Epithelial cell of esophagus (primary cell): Measurements from ENCODE around the gene ABCC9.

Experiments used
- DNase-seq: peaks from one replicate; pipeline ENCODE4 v3.0.0; 2010; ENCODE audit warnings: low read depth
- H3K4me3 ChIP-seq: 2 replicates; pipeline ENCODE4 v1.5.1; 2011; ENCODE audit warnings: mild to moderate bottlenecking, low read length, control low read depth
- TF ChIP-seq, protein P1 (sequence below): IDR thresholded peaks from 2 replicates; pipeline ENCODE4 v1.5.1; 2011; ENCODE audit warnings: low read depth, mild to moderate bottlenecking, low read length, control low read depth, inconsistent platforms; ENCODE audit not compliant: insufficient read depth; ENCODE audit errors: missing control alignments

Gene ABCC9

GRCh38 chr12:21983095-21983494 is 41.9 kb upstream of the ABCC9 start:
- TF ChIP-seq, protein P1, sequence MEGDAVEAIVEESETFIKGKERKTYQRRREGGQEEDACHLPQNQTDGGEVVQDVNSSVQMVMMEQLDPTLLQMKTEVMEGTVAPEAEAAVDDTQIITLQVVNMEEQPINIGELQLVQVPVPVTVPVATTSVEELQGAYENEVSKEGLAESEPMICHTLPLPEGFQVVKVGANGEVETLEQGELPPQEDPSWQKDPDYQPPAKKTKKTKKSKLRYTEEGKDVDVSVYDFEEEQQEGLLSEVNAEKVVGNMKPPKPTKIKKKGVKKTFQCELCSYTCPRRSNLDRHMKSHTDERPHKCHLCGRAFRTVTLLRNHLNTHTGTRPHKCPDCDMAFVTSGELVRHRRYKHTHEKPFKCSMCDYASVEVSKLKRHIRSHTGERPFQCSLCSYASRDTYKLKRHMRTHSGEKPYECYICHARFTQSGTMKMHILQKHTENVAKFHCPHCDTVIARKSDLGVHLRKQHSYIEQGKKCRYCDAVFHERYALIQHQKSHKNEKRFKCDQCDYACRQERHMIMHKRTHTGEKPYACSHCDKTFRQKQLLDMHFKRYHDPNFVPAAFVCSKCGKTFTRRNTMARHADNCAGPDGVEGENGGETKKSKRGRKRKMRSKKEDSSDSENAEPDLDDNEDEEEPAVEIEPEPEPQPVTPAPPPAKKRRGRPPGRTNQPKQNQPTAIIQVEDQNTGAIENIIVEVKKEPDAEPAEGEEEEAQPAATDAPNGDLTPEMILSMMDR, result no peak
- DNase-seq, result no peak
- H3K4me3 ChIP-seq, result no peak overlapping the region

GRCh38 chr12:21980544-21980943 is 39.3 kb upstream of the ABCC9 start:
- DNase-seq, result no peak
- no peak overlapping the region for H3K4me3 ChIP-seq
- TF ChIP-seq, protein P1, result no peak

DNA sequence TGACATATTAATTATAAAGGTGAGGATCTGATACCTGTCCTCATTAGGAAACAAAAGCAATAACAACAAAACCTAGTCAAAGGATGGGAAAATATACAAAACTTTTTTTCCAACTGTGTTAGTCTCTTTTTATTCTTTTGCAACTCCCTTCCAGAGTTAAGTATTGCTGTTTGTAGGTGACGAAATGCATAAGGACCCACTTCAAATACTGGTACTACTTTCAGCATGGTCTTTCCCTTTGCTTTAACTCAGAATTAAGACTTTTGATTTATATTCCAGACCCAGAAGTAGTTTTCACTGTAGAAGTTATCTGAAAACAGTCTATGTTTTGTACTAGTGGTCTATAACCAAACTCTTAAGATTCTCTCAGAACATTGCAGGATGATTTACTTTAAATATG is 34.1 kb upstream of the ABCC9 start:
- DNase-seq, result no peak
- TF ChIP-seq, protein P1, result no peak
- no peak overlapping the region for H3K4me3 ChIP-seq

DNA sequence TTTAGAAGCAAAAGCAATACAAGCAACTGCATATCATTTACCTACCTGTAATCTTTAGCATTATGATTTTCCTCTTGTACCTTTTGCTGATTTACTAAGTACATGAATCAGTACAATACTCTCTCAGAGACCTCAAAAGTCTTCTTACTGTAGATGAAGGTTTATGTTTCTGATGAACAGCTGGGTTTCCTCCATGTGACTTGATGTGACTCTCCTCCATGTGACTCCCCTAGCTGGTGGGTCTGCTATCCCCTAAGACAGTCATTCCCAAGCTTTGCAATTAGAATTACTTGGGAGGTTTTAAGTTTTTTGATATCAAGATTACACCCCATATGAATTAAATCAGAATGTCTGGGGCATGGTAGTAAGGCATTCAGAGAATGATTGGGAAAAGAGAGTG is 32.0 kb upstream of the ABCC9 start:
- no peak for DNase-seq
- TF ChIP-seq, protein P1, result no peak
- H3K4me3 ChIP-seq, result no peak overlapping the region

GRCh38 chr12:21972055-21972454 is 30.8 kb upstream of the ABCC9 start:
- no peak for DNase-seq
- TF ChIP-seq, protein P1, result no peak
- no peak overlapping the region for H3K4me3 ChIP-seq

DNA sequence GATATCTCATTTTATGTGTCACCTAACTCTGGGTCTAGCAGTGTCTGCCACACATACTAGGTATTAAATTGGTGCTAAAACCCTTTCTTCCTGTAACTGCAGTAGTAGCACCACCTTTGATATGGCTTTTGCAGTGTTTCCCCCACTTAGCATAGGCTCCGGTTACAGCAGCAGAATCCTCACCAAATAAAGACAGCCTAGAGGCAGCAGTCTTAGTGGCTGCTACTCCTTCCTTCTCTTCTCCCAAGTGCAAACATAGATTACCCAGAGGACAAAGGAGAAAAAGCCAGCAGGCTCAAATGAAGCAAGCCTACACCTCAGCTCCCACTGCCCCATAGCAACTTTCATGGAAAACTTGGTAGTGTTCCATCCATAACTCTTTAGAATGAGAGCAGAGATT is 30.1 kb upstream of the ABCC9 start:
- TF ChIP-seq, protein P1, result no peak
- no peak overlapping the region for H3K4me3 ChIP-seq
- DNase-seq, result no peak

DNA sequence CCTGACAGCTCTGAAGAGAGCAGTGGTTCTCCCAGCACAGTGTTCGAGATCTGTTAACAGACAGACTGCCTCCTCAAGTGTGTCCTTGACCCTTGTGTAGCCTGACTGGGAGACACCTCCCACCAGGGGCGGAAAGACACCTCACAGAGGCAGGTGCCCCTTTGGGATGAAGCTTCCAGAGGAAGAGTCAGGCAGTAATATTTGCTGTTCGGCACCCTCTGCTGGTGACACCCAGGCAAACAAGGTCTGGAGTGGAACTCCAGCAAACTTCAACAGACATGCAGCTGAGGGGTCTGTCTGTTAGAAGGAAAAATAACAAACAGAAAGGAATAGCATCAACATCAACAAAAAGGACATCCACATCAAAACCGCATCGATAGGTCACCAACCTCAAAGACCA is 21.6 kb upstream of the ABCC9 start:
- no peak overlapping the region for H3K4me3 ChIP-seq
- no peak for DNase-seq
- TF ChIP-seq, protein P1, result no peak
